AG04449 (cell line): ENCODE data around the gene KCNK15.
A peak's percentile ranks its signal among the peaks of the same experiment; 100 is the strongest.

ENCODE experiments used
- CTCF ChIA-PET: fragments of 350-600 bp; formaldehyde crosslinking; extraction: SDS; loops from one replicate; lab custom pipeline; 2021; ENCODE audit warnings: antibody characterized with exemption; lab: Yijun Ruan, JAX
- POLR2A ChIA-PET: fragments of 400-600, 350-600 bp; formaldehyde crosslinking; extraction: SDS; loops from one replicate; lab custom pipeline; 2020; ENCODE audit warnings: antibody characterized with exemption, inconsistent platforms; lab: Yijun Ruan, JAX
- DNase-seq: peaks from one replicate; pipeline ENCODE4 v3.0.0-alpha.2; 2010; ENCODE audit warnings: low read depth, low spot score
- H3K4me3 ChIP-seq: 2 replicates; pipeline ENCODE4 v1.5.1; 2011; ENCODE audit warnings: low read depth, mild to moderate bottlenecking, control low read depth, low read length
- CTCF ChIP-seq: IDR thresholded peaks from one replicate; pipeline ENCODE4 v1.5.1; 2011; ENCODE audit warnings: mild to moderate bottlenecking, moderate library complexity, low read length, control low read depth, inconsistent platforms; ENCODE audit not compliant: insufficient read depth; ENCODE audit errors: missing control alignments

Gene KCNK15

GRCh38 chr20:44728801-44729443, 16.7 kb upstream of the KCNK15 start:
- TF ChIP-seq CTCF: no peak
- DNase-seq: peak; percentile 79
- CTCF ChIA-PET: interaction anchor here (1.4 to 21.9 kb wide), 3 partner anchors 16 to 41 kb away, joined by 3 to 801 read pairs (median 5); no protein-coding TSS in a partner anchor
- H3K4me3 ChIP-seq: peak overlapping the region; percentile 30
- POLR2A ChIA-PET: interaction anchor here (0.8 to 1.6 kb wide), 2 partner anchors 8 to 36 kb away, joined by 3 to 6 read pairs; no protein-coding TSS in a partner anchor

- ChIA-PET POLR2A (interaction anchor here (0.6 to 1.6 kb wide), 3 partner anchors 10 to 37 kb away, joined by 3 to 6 read pairs (median 6); no protein-coding TSS in a partner anchor), CTCF (interaction anchor here (0.9 to 21.9 kb wide), 6 partner anchors 9 to 42 kb away, joined by 3 to 801 read pairs (median 9); no protein-coding TSS in a partner anchor)
- no peak overlapping the region for H3K4me3 ChIP-seq
- DNase-seq: peak; percentile 87
- no peak for TF ChIP-seq CTCF
These were observed 15.2 kb upstream of the KCNK15 start for GRCh38 chr20:44730441-44730840.

- ChIA-PET POLR2A (no interaction called here), CTCF (interaction anchor here (0.6 to 21.9 kb wide), 15 partner anchors 9 to 516 kb away, joined by 3 to 801 read pairs (median 6); partner anchors contain the start of gene ADA)
- DNase-seq: no peak
- H3K4me3 ChIP-seq: no peak overlapping the region
- no peak for TF ChIP-seq CTCF
These were observed 14.0 kb upstream of the KCNK15 start for GRCh38 chr20:44731657-44732056.

GRCh38 chr20:44732327-44732726, 13.3 kb upstream of the KCNK15 start:
- H3K4me3 ChIP-seq: no peak overlapping the region
- ChIA-PET POLR2A (no interaction called here), CTCF (interaction anchor here (0.7 to 21.9 kb wide), 20 partner anchors 10 to 516 kb away, joined by 3 to 801 read pairs (median 5); partner anchors contain the start of genes ADA and CCN5)
- no peak for TF ChIP-seq CTCF
- no peak for DNase-seq

GRCh38 chr20:44733341-44734069, 12.2 kb upstream of the KCNK15 start:
- ChIA-PET CTCF (interaction anchor here (0.6 to 21.9 kb wide), 23 partner anchors 9 to 213 kb away, joined by 3 to 801 read pairs (median 5); partner anchors contain the start of genes ADA and CCN5), POLR2A (no interaction called here)
- peak; percentile 93 for TF ChIP-seq CTCF
- DNase-seq: no peak
- no peak overlapping the region for H3K4me3 ChIP-seq
